PC-9 (cell line): ENCODE measurements around the gene R3HDM2.

ENCODE experiments used
- EZH2 ChIP-seq: fragments of 200-600 bp; sonication (generic); IDR thresholded peaks from 2 replicates; pipeline ENCODE4 v1.8.0; 2017; ENCODE audit warnings: antibody characterized with exemption, low read depth
- TF ChIP-seq, protein P1 (sequence below): fragments of 200-600 bp; sonication (generic); conservative IDR thresholded peaks from 2 replicates; pipeline ENCODE4 v1.6.1; 2017; ENCODE audit warnings: mixed run types, antibody characterized with exemption, mild to moderate bottlenecking, moderate library complexity

DNA sequence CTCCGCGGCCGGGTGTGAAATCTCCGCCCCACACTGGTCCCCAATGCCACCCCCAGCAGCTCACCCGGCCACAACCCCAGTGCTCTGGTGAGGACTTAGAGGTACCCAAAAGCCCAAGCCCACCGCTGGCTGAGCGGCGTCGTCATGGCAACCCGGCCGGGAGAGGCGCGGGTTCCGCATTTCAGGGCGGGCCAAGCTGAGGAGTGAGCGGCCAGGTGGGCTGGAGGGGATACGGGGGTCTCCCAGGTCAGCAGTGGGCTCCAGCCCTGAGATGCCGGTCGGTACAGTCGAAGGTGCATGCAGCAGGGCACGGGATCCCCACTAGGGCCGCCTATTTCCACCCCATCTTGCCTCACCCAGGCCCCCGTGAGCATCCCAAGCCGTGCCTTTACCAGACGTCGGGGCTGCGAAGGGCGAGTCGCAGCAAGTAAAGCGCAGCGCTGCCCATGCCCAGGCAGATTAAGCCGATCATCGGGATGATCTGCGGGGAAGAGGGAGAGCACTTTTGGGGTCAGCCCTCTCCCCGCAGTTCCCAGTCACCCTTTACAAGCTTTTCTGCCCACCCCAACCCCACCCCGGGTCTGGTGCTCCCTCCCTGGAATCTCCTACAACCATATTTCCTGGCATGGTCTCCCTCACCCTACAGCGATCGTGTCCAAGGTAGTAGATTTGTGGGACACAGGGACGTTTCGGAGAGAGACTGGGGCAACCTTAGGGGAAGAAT, 194.5 kb downstream of the R3HDM2 start:
- TF ChIP-seq, protein P1, sequence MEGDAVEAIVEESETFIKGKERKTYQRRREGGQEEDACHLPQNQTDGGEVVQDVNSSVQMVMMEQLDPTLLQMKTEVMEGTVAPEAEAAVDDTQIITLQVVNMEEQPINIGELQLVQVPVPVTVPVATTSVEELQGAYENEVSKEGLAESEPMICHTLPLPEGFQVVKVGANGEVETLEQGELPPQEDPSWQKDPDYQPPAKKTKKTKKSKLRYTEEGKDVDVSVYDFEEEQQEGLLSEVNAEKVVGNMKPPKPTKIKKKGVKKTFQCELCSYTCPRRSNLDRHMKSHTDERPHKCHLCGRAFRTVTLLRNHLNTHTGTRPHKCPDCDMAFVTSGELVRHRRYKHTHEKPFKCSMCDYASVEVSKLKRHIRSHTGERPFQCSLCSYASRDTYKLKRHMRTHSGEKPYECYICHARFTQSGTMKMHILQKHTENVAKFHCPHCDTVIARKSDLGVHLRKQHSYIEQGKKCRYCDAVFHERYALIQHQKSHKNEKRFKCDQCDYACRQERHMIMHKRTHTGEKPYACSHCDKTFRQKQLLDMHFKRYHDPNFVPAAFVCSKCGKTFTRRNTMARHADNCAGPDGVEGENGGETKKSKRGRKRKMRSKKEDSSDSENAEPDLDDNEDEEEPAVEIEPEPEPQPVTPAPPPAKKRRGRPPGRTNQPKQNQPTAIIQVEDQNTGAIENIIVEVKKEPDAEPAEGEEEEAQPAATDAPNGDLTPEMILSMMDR, result no peak
- no peak for TF ChIP-seq EZH2
